ENCODE measurements around the gene SIX5. TPM values are rescaled to one million over a fixed set of nuclear protein-coding genes. Genes with fewer than 3 reads are reported as not detected.

Gene SIX5
- total RNA-seq, 1 experiment from 2014 or later: 27.6 TPM

GRCh38 chr19:45814851-45815480 is 45.9 kb upstream of the SIX5 start, which contains the start of gene RSPH6A:
Gene RSPH6A (minus strand): TSS chr19:45815308. CDS start chr19:45815176, 132 bp downstream.
- CTCF ChIA-PET: interaction anchor here (0.5 to 1.5 kb wide), 2 partner anchors 45 to 140 kb away, joined by 4 to 10 read pairs; no protein-coding TSS in a partner anchor
- H3K4me2 ChIP-seq: no peak within 1 kb of the TSS
- BruUV-seq (replicated peaks): no TSS peak

GRCh38 chr19:45814166-45814780 is 45.2 kb upstream of the SIX5 start:
- Histone ChIP-seq H2AFZ (no peak overlapping the region), H3K9me2 (ENCODE audit: insufficient read depth) (no peaks in the 10 kb centered on the region), H3K27me3 (ENCODE audit: insufficient read depth, low read depth) (no peaks in the 10 kb centered on the region), H3K4me2 (no peak overlapping the region), H3K79me2 (ENCODE audit: low read depth) (no peaks in the 10 kb centered on the region), H3K9me3 (ENCODE audit: insufficient read depth, low read depth) (no peaks in the 10 kb centered on the region), H3F3A (ENCODE audit: insufficient read depth, low read depth) (peaks cover 31% of the 10 kb centered on the region), H3K27ac (no peak overlapping the region), H3K4me1 (replicated peaks; ENCODE audit: insufficient read depth) (peaks cover 7% of the 10 kb centered on the region), H4K20me1 (ENCODE audit: insufficient read depth) (peaks cover 4% of the 10 kb centered on the region; the same call in 1 of the 2 replicates), H3K4me3 (no peak overlapping the region), H3K36me3 (ENCODE audit: low read depth) (no peaks in the 10 kb centered on the region)
- DNase-seq: no peak
- TF ChIP-seq CTCF (conservative IDR thresholded peaks at IDR 0.05) (no peak), EZH2 (IDR thresholded peaks at IDR 0.05; ENCODE audit: low read depth) (no peak)
- CTCF ChIA-PET: interaction anchor here (1.5 kb wide), 1 partner anchor 44 kb away, joined by 10 read pairs; no protein-coding TSS in a partner anchor
- POLR2A ChIA-PET (ENCODE audit: unreplicated experiment): no interaction called here
- no TSS peak for BruUV-seq (replicated peaks)
- intact Hi-C loops (cut with micrococcal nuclease; ENCODE audit: unreplicated experiment): no loop called here

More at GRCh38 chr19:45814851-45815480, 45.9 kb upstream of the SIX5 start, which contains the start of gene RSPH6A:
- Histone ChIP-seq H4K20me1 (ENCODE audit: insufficient read depth) (peaks cover 4% of the 10 kb centered on the region; the same call in 1 of the 2 replicates), H3K79me2 (ENCODE audit: low read depth) (no peaks in the 10 kb centered on the region), H3K36me3 (ENCODE audit: low read depth) (no peaks in the 10 kb centered on the region), H3K9me3 (ENCODE audit: insufficient read depth, low read depth) (no peaks in the 10 kb centered on the region), H3K4me1 (replicated peaks; ENCODE audit: insufficient read depth) (peaks cover under 1% of the 10 kb centered on the region; the same call in 1 of the 2 replicates), H3K9me2 (ENCODE audit: insufficient read depth) (no peaks in the 10 kb centered on the region), H3K27ac (no peak within 1 kb of the TSS), H2AFZ (no peak within 1 kb of the TSS), H3K27me3 (ENCODE audit: insufficient read depth, low read depth) (no peaks in the 10 kb centered on the region), H3F3A (ENCODE audit: insufficient read depth, low read depth) (peaks cover 31% of the 10 kb centered on the region), H3K4me3 (no peak within 1 kb of the TSS)
- POLR2A ChIA-PET (ENCODE audit: unreplicated experiment): no interaction called here
- DNase-seq: peak in 1 of 2 experiments; percentile 6
- TF ChIP-seq EZH2 (IDR thresholded peaks at IDR 0.05; ENCODE audit: low read depth) (no peak), CTCF (conservative IDR thresholded peaks at IDR 0.05) (no peak)
- intact Hi-C loops (cut with micrococcal nuclease; ENCODE audit: unreplicated experiment): no loop called here

- DNase-seq: no peak
- intact Hi-C loops (cut with micrococcal nuclease; ENCODE audit: unreplicated experiment): no loop called here
- ChIA-PET CTCF (interaction anchor here (0.6 kb wide), 1 partner anchor 89 kb away, joined by 15 read pairs; no protein-coding TSS in a partner anchor), POLR2A (ENCODE audit: unreplicated experiment) (interaction anchor here (0.6 kb wide), 1 partner anchor 43 kb away, joined by 3 read pairs; the partner anchor contains the start of gene SIX5)
- Histone ChIP-seq H4K20me1 (ENCODE audit: insufficient read depth) (no peaks in the 10 kb centered on the region), H3K36me3 (ENCODE audit: low read depth) (no peaks in the 10 kb centered on the region), H3K9me3 (ENCODE audit: insufficient read depth, low read depth) (no peaks in the 10 kb centered on the region), H3F3A (ENCODE audit: insufficient read depth, low read depth) (peaks cover 33% of the 10 kb centered on the region), H3K4me2 (no peak overlapping the region), H3K27ac (no peak overlapping the region), H3K4me3 (no peak overlapping the region), H3K79me2 (ENCODE audit: low read depth) (no peaks in the 10 kb centered on the region), H3K9me2 (ENCODE audit: insufficient read depth) (no peaks in the 10 kb centered on the region), H3K27me3 (ENCODE audit: insufficient read depth, low read depth) (no peaks in the 10 kb centered on the region), H3K4me1 (replicated peaks; ENCODE audit: insufficient read depth) (peaks cover 7% of the 10 kb centered on the region), H2AFZ (no peak overlapping the region)
- BruUV-seq (replicated peaks): no TSS peak
- no peak for TF ChIP-seq CTCF (conservative IDR thresholded peaks at IDR 0.05)
- TF ChIP-seq EZH2 (IDR thresholded peaks at IDR 0.05; ENCODE audit: low read depth): no peak
These were observed 43.2 kb upstream of the SIX5 start for GRCh38 chr19:45812297-45812696.

All from PC-9 (cell line).